Kidney epithelial cell (primary cell): ENCODE results near the gene SDHAF1. TPM values are rescaled to one million over a fixed set of nuclear protein-coding genes. Genes with fewer than 3 reads are reported as not detected.

ENCODE experiments used
- DNase-seq: peaks from one replicate; pipeline ENCODE4 v3.0.0-alpha.2; 2010; ENCODE audit warnings: low read depth
- H3K27me3 ChIP-seq: 2 replicates; pipeline ENCODE4 v1.6.0; 2011; ENCODE audit warnings: low read length; ENCODE audit not compliant: control insufficient read depth, insufficient read depth
- H3K36me3 ChIP-seq: 2 replicates; pipeline ENCODE4 v1.5.1; 2011; ENCODE audit warnings: low read length; ENCODE audit not compliant: control insufficient read depth, insufficient read depth
- H3K4me3 ChIP-seq: 2 replicates; pipeline ENCODE4 v1.5.1; 2011; ENCODE audit warnings: low read depth, mild to moderate bottlenecking, control low read depth, low read length
- CTCF ChIP-seq: IDR thresholded peaks from 2 replicates; pipeline ENCODE4 v1.5.1; 2011; ENCODE audit warnings: mild to moderate bottlenecking, moderate library complexity, low read length, control low read depth, inconsistent platforms; ENCODE audit not compliant: insufficient read depth, poor library complexity, severe bottlenecking
- total RNA-seq: library from RNA; depleted of rRNA; stranded (reverse); fragments of >200 nt; gene quantifications from 2 replicates; pipeline ENCODE4 v1.2.3, GENCODE V29; 2015

The SDHAF1 gene
- total RNA-seq, 1 donor from 2014 or later, result 47.4 TPM

- H3K27me3 ChIP-seq, result no peaks in the 10 kb centered on the region
- no peak for TF ChIP-seq CTCF
- no peak for DNase-seq
- H3K4me3 ChIP-seq, result no peak overlapping the region
- no peaks in the 10 kb centered on the region for H3K36me3 ChIP-seq
Measured at GRCh38 chr19:36001605-36002004, 6.6 kb downstream of the SDHAF1 start.

GRCh38 chr19:36003284-36003683, 8.3 kb downstream of the SDHAF1 start:
- DNase-seq, result no peak
- Histone ChIP-seq H3K4me3 (no peak overlapping the region), H3K36me3 (no peaks in the 10 kb centered on the region), H3K27me3 (no peaks in the 10 kb centered on the region)
- TF ChIP-seq CTCF, result no peak

GRCh38 chr19:36006955-36007354, 12.0 kb downstream of the SDHAF1 start:
- no peak for TF ChIP-seq CTCF
- Histone ChIP-seq H3K36me3 (no peaks in the 10 kb centered on the region), H3K27me3 (no peaks in the 10 kb centered on the region), H3K4me3 (no peak overlapping the region)
- no peak for DNase-seq

GRCh38 chr19:36008336-36008978, 13.5 kb downstream of the SDHAF1 start, which contains the start of gene SYNE4:
TSS of gene SYNE4 (minus strand) at chr19:36008813. CDS start at chr19:36008681, 132 bp downstream.
- no peak for DNase-seq
- TF ChIP-seq CTCF, result no peak
- Histone ChIP-seq H3K36me3 (no peaks in the 10 kb centered on the region), H3K27me3 (no peaks in the 10 kb centered on the region), H3K4me3 (peak within 1 kb of the TSS; percentile 34)

- TF ChIP-seq CTCF, result no peak
- Histone ChIP-seq H3K4me3 (peak overlapping the region; percentile 31), H3K36me3 (no peaks in the 10 kb centered on the region), H3K27me3 (no peaks in the 10 kb centered on the region)
- DNase-seq, result no peak
Measured at GRCh38 chr19:36009220-36009619, 14.2 kb downstream of the SDHAF1 start.
